Endodermal cell (in vitro differentiated cells): ENCODE data around the gene PSMG3. TPM values are rescaled to one million over a fixed set of nuclear protein-coding genes. Genes with fewer than 3 reads are reported as not detected.

Experiments used
- DNase-seq: peaks from one replicate; pipeline ENCODE4 v3.0.0-alpha.2; 2017
- H3K27ac ChIP-seq: 2 replicates; pipeline ENCODE4 v1.5.1; 2013; ENCODE audit warnings: mild to moderate bottlenecking, low read depth, low read length, moderate library complexity
- H3K27me3 ChIP-seq: 2 replicates; pipeline ENCODE4 v1.6.1; 2013; ENCODE audit warnings: mild to moderate bottlenecking, low read length, moderate library complexity; ENCODE audit not compliant: insufficient read depth, control insufficient read depth, poor library complexity, severe bottlenecking
- H3K36me3 ChIP-seq: 2 replicates; pipeline ENCODE4 v1.7.0; 2013; ENCODE audit warnings: mild to moderate bottlenecking, low read length, moderate library complexity; ENCODE audit not compliant: control insufficient read depth, insufficient read depth
- H3K4me1 ChIP-seq: one replicate; pipeline ENCODE4 v1.7.0; 2013; ENCODE audit warnings: low read length; ENCODE audit not compliant: control insufficient read depth, insufficient read depth
- H3K4me3 ChIP-seq: 2 replicates; pipeline ENCODE4 v1.5.1; 2013; ENCODE audit warnings: mild to moderate bottlenecking, low read length, moderate library complexity
- H3K9ac ChIP-seq: 2 replicates; pipeline ENCODE4 v1.6.1; 2013; ENCODE audit warnings: mild to moderate bottlenecking, low read length, moderate library complexity; ENCODE audit not compliant: poor library complexity, severe bottlenecking; ENCODE audit errors: extremely low read depth
- H3K9me3 ChIP-seq: 2 replicates; pipeline ENCODE4 v1.6.1; 2013; ENCODE audit warnings: mild to moderate bottlenecking, low read length, moderate library complexity; ENCODE audit not compliant: control insufficient read depth
- H3K27ac Mint-ChIP-seq: 2 replicates; pipeline ENCODE4 v1.8.0; 2020; ENCODE audit warnings: mixed read lengths
- H3K27me3 Mint-ChIP-seq: 2 replicates; pipeline ENCODE4 v1.8.0; 2021; ENCODE audit warnings: mild to moderate bottlenecking, mixed read lengths; ENCODE audit not compliant: insufficient read depth
- H3K36me3 Mint-ChIP-seq: 2 replicates; pipeline ENCODE4 v1.8.0; 2020; ENCODE audit warnings: low read depth, mixed read lengths
- H3K4me1 Mint-ChIP-seq: 2 replicates; pipeline ENCODE4 v1.8.0; 2020; ENCODE audit warnings: mixed read lengths
- H3K4me3 Mint-ChIP-seq: 2 replicates; pipeline ENCODE4 v1.8.0; 2020; ENCODE audit warnings: mild to moderate bottlenecking, moderate library complexity, mixed read lengths
- H3K9me3 Mint-ChIP-seq: 2 replicates; pipeline ENCODE4 v1.8.0; 2020; ENCODE audit warnings: mild to moderate bottlenecking, mixed read lengths
- CTCF ChIP-seq: fragments of 200-600 bp; sonication (generic); conservative IDR thresholded peaks from 2 replicates; pipeline ENCODE4 v1.5.0; 2021; ENCODE audit warnings: antibody characterized with exemption, mild to moderate bottlenecking
- WGBS, 2 experiments: methylation state at CpG; one replicate each; pipeline versions ENCODE4 v1.1.5 to v1.1.7; 2013; ENCODE audit warnings: missing lambda C conversion rate in 2 of 2, mixed read lengths in 1 of 2; ENCODE audit not compliant: insufficient coverage in 1 of 2, insufficient read length in 1 of 2; 5-methylcytosine and 5-hydroxymethylcytosine counted together
- total RNA-seq, 2 donors: library from RNA; stranded (reverse); fragmentation: NEBNext Ultra II Directional in 1 of 2; extraction: Animal tissue kit (Norgen Biotek cat#: 25700) in 1 of 2; gene quantifications; 2 replicates in 1 of 2; 3 replicates in 1 of 2; pipeline ENCODE4 v1.2.1, GENCODE V29; 2021

Gene PSMG3
- total RNA-seq, 2 donors from 2014 or later: 30.1 to 44.3 TPM

DNA sequence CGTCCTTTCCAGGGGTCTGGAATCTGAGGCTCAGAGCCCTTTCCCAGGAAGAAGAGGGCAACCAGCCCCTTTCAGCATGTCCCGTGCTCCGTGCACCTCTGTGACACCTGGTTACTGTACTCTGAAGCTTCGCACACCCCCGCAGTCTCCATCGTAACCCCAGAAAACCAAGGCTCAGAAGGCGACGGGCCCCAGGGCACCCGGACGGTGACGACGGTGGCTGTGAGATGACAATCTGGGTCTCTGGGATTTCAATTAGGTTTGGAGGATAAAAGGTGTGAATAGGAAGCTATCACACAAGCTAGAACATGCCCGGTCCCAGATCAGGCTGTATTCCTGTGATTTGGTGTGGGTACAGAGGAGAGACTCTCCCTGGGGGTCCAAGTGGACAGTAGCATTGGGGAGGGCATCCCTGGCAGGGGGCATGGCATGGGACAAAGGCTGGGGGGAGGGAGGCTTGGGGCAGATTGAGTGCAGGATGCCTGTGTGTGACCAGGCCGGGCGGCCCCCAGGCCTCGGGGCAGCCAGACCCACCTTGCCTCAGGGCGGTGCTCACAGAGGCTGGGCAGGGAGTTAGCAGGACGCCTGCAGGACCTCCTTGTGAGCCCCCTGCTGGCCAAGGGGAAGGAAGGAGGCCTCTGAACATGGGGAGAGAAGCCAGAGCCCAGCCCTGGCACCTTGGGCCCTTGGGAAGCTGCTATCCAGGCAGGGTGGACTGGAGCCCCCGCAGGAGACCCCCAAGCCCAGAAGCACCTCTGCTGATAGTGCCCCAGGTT is 23.4 kb upstream of the PSMG3 start:
- H3K4me3 Mint-ChIP-seq: no peak overlapping the region
- H3K27me3 Mint-ChIP-seq: peaks cover 4% of the 10 kb centered on the region
- peak; percentile 61 for DNase-seq
- Histone ChIP-seq H3K36me3 (no peaks in the 10 kb centered on the region), H3K9me3 (no peaks in the 10 kb centered on the region), H3K27ac (no peak overlapping the region), H3K9ac (no peak overlapping the region), H3K4me3 (no peak overlapping the region), H3K4me1 (no peaks in the 10 kb centered on the region), H3K27me3 (no peaks in the 10 kb centered on the region)
- no peak overlapping the region for H3K27ac Mint-ChIP-seq
- H3K4me1 Mint-ChIP-seq: no peaks in the 10 kb centered on the region
- TF ChIP-seq CTCF: peak; percentile 66
- WGBS, 2 experiments: 86 to 89% methylated on average over 12 to 19 of the region's 19 CpGs
- no peaks in the 10 kb centered on the region for H3K36me3 Mint-ChIP-seq
- peaks cover 4% of the 10 kb centered on the region for H3K9me3 Mint-ChIP-seq

- TF ChIP-seq CTCF: no peak
- no peak overlapping the region for H3K27ac Mint-ChIP-seq
- 88 to 97% methylated on average over 13 to 20 of the region's 20 CpGs for WGBS, 2 experiments
- Histone ChIP-seq H3K4me1 (no peaks in the 10 kb centered on the region), H3K9ac (no peak overlapping the region), H3K4me3 (no peak overlapping the region), H3K27me3 (no peaks in the 10 kb centered on the region), H3K9me3 (no peaks in the 10 kb centered on the region), H3K36me3 (no peaks in the 10 kb centered on the region), H3K27ac (no peak overlapping the region)
- H3K9me3 Mint-ChIP-seq: peaks cover 4% of the 10 kb centered on the region
- no peaks in the 10 kb centered on the region for H3K4me1 Mint-ChIP-seq
- H3K4me3 Mint-ChIP-seq: no peak overlapping the region
- peaks cover 4% of the 10 kb centered on the region for H3K27me3 Mint-ChIP-seq
- H3K36me3 Mint-ChIP-seq: no peaks in the 10 kb centered on the region
- peak; percentile 38 for DNase-seq
Observed at GRCh38 chr7:1592299-1592871, 22.6 kb upstream of the PSMG3 start.

GRCh38 chr7:1591876-1592275 is 22.0 kb upstream of the PSMG3 start:
- no peaks in the 10 kb centered on the region for H3K36me3 Mint-ChIP-seq
- Histone ChIP-seq H3K4me1 (no peaks in the 10 kb centered on the region), H3K27me3 (no peaks in the 10 kb centered on the region), H3K4me3 (no peak overlapping the region), H3K27ac (no peak overlapping the region), H3K36me3 (no peaks in the 10 kb centered on the region), H3K9me3 (no peaks in the 10 kb centered on the region), H3K9ac (no peak overlapping the region)
- no peak overlapping the region for H3K4me3 Mint-ChIP-seq
- H3K27me3 Mint-ChIP-seq: peaks cover 4% of the 10 kb centered on the region
- WGBS, 2 experiments: 92 to 100% methylated on average over 6 to 15 of the region's 15 CpGs
- no peak for TF ChIP-seq CTCF
- peak; percentile 38 for DNase-seq
- H3K4me1 Mint-ChIP-seq: no peaks in the 10 kb centered on the region
- peaks cover 4% of the 10 kb centered on the region for H3K9me3 Mint-ChIP-seq
- H3K27ac Mint-ChIP-seq: no peak overlapping the region
